KMS-11 (cell line): ENCODE results near the gene PIGV.

ENCODE experiments used
- H2AFZ ChIP-seq: fragments of 200-600 bp; sonication (generic); 2 replicates; pipeline ENCODE4 v1.6.1; 2016; ENCODE audit warnings: antibody characterized with exemption, mixed run types, low read depth
- H3K27ac ChIP-seq: fragments of 200-600 bp; sonication (generic); 2 replicates; pipeline ENCODE4 v1.6.1; 2016; ENCODE audit warnings: mild to moderate bottlenecking, mixed run types
- H3K27me3 ChIP-seq: fragments of 200-600 bp; sonication (generic); 2 replicates; pipeline ENCODE4 v1.6.1; 2017; ENCODE audit warnings: mild to moderate bottlenecking, low read depth, mixed run types, moderate library complexity; ENCODE audit not compliant: insufficient read depth
- H3K36me3 ChIP-seq: fragments of 200-600 bp; sonication (generic); 2 replicates; pipeline ENCODE4 v1.6.1; 2017; ENCODE audit warnings: mild to moderate bottlenecking, mixed run types; ENCODE audit not compliant: insufficient read depth
- H3K4me1 ChIP-seq: fragments of 200-600 bp; sonication (generic); 2 replicates; pipeline ENCODE4 v1.6.1; 2016; ENCODE audit warnings: mild to moderate bottlenecking, low read depth, mixed run types; ENCODE audit not compliant: poor library complexity, severe bottlenecking
- H3K4me2 ChIP-seq: fragments of 200-600 bp; sonication (generic); 2 replicates; pipeline ENCODE4 v1.7.0; 2016; ENCODE audit warnings: mild to moderate bottlenecking, mixed run types
- H3K4me3 ChIP-seq: fragments of 200-600 bp; sonication (generic); IDR thresholded peaks from 2 replicates; pipeline ENCODE4 v1.6.1; 2017; ENCODE audit warnings: low read depth, low read length, mixed read lengths; ENCODE audit not compliant: insufficient read depth
- H3K79me2 ChIP-seq: fragments of 200-600 bp; sonication (generic); 2 replicates; pipeline ENCODE4 v1.6.1; 2016; ENCODE audit warnings: low read depth, mixed run types; ENCODE audit not compliant: insufficient read depth
- H3K9ac ChIP-seq: fragments of 200-600 bp; sonication (generic); 2 replicates; pipeline ENCODE4 v1.6.1; 2016; ENCODE audit warnings: mild to moderate bottlenecking, mixed run types
- H4K20me1 ChIP-seq: fragments of 200-600 bp; sonication (generic); 2 replicates; pipeline ENCODE4 v1.6.1; 2016; ENCODE audit warnings: mild to moderate bottlenecking, mixed run types; ENCODE audit not compliant: insufficient read depth
- TF ChIP-seq, protein P1 (sequence below): fragments of 200-600 bp; sonication (generic); conservative IDR thresholded peaks from 2 replicates; pipeline ENCODE4 v1.6.1; 2017; ENCODE audit warnings: low read depth, mild to moderate bottlenecking, antibody characterized with exemption, low read length, moderate library complexity, mixed read lengths

The PIGV gene

DNA sequence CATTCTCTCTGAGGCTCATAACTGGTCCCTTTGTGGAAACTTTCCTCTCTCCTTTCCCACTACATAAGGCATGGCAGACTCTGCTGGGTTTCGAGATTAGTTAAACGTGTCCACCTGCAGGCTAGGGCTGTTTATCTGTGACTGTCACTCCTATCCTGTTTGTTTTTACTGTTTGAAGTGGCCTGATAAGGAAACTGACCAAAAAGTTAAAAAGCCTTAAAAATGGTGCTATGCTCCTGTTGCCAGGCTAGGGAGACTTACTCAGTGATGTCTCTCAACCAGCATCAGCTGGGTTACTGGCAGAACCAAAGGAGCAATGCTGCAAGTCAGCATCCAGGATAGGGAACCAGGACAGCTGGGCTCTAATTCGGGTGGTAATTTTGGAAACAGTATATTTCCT is 3.9 kb downstream of the PIGV start:
- TF ChIP-seq, protein P1, sequence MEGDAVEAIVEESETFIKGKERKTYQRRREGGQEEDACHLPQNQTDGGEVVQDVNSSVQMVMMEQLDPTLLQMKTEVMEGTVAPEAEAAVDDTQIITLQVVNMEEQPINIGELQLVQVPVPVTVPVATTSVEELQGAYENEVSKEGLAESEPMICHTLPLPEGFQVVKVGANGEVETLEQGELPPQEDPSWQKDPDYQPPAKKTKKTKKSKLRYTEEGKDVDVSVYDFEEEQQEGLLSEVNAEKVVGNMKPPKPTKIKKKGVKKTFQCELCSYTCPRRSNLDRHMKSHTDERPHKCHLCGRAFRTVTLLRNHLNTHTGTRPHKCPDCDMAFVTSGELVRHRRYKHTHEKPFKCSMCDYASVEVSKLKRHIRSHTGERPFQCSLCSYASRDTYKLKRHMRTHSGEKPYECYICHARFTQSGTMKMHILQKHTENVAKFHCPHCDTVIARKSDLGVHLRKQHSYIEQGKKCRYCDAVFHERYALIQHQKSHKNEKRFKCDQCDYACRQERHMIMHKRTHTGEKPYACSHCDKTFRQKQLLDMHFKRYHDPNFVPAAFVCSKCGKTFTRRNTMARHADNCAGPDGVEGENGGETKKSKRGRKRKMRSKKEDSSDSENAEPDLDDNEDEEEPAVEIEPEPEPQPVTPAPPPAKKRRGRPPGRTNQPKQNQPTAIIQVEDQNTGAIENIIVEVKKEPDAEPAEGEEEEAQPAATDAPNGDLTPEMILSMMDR, result no peak
- H2AFZ ChIP-seq, result no peak overlapping the region
- no peak overlapping the region for H3K27ac ChIP-seq
- no peak overlapping the region for H3K9ac ChIP-seq
- peaks cover 4% of the 10 kb centered on the region; the same call in 1 of the 2 replicates for H3K79me2 ChIP-seq
- no peak overlapping the region for H3K4me3 ChIP-seq
- peaks cover 16% of the 10 kb centered on the region for H3K4me1 ChIP-seq
- H3K36me3 ChIP-seq, result no peaks in the 10 kb centered on the region
- H3K4me2 ChIP-seq, result no peak overlapping the region
- no peaks in the 10 kb centered on the region for H3K27me3 ChIP-seq
- H4K20me1 ChIP-seq, result no peaks in the 10 kb centered on the region; the same call in 1 of the 2 replicates

DNA sequence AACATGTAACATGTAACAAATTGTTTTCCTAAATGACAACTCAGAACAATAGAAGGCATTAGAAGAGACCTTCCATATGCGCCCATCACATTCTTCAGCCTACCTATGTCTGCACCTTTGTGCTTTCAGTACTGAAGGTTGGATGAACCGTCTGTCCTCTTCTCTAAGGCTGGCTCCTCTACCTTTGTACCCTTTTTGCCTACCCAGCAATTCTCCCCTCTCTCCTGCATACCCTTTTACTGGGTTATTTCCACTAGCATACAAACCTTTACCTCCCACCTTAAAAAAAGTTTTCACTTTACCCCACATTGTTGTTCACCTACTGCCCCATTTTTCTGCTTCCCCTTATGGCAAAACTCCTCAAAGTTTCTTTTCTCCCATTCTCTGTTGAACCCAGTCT is 5.2 kb downstream of the PIGV start:
- Histone ChIP-seq H4K20me1 (no peaks in the 10 kb centered on the region), H3K4me2 (no peak overlapping the region), H3K27me3 (no peaks in the 10 kb centered on the region), H2AFZ (no peak overlapping the region), H3K4me1 (peaks cover 11% of the 10 kb centered on the region), H3K36me3 (no peaks in the 10 kb centered on the region), H3K9ac (no peak overlapping the region), H3K27ac (no peak overlapping the region), H3K79me2 (peaks cover 4% of the 10 kb centered on the region; the same call in 1 of the 2 replicates), H3K4me3 (no peak overlapping the region)
- TF ChIP-seq, protein P1, result no peak

DNA sequence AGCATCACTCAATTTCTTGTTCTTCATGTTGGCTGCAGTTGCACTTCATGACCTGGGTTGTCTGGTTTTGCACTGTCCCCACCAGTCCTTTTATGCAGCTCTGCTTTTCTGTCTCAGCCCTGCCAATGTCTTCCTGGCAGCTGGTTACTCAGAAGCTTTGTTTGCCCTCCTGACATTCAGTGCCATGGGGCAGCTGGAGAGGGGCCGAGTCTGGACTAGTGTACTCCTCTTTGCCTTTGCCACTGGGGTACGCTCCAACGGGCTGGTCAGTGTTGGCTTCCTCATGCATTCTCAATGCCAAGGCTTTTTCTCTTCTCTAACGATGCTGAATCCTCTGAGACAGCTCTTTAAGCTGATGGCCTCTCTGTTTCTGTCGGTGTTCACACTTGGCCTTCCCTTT is 6.6 kb downstream of the PIGV start:
- no peak overlapping the region for H3K27ac ChIP-seq
- no peak overlapping the region for H3K4me3 ChIP-seq
- no peaks in the 10 kb centered on the region for H3K79me2 ChIP-seq
- H3K4me1 ChIP-seq, result peaks cover 2% of the 10 kb centered on the region
- H2AFZ ChIP-seq, result no peak overlapping the region
- H4K20me1 ChIP-seq, result no peaks in the 10 kb centered on the region
- no peaks in the 10 kb centered on the region for H3K27me3 ChIP-seq
- no peak overlapping the region for H3K9ac ChIP-seq
- H3K4me2 ChIP-seq, result no peak overlapping the region
- TF ChIP-seq, protein P1, result no peak
- no peaks in the 10 kb centered on the region for H3K36me3 ChIP-seq

DNA sequence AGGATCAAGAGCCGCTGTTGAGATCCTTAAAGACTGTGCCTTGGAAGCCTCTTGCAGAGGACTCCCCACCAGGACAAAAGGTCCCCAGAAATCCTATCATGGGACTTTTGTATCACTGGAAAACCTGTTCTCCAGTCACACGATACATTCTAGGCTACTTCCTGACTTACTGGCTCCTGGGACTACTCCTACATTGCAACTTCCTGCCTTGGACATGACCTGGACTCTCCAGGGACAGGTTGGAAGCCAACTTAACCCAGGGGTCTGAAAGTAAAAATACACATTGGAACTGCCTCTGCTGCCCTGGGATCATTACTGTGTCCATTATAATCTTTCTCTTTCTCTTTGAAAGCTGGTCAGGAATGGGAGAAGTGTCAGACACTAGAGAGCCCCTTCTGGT is 9.9 kb downstream of the PIGV start:
- Histone ChIP-seq H3K36me3 (no peaks in the 10 kb centered on the region), H3K4me2 (no peak overlapping the region), H3K79me2 (no peaks in the 10 kb centered on the region), H2AFZ (no peak overlapping the region), H3K27me3 (no peaks in the 10 kb centered on the region), H3K27ac (no peak overlapping the region), H4K20me1 (no peaks in the 10 kb centered on the region), H3K9ac (no peak overlapping the region), H3K4me1 (peaks cover 12% of the 10 kb centered on the region), H3K4me3 (no peak overlapping the region)
- TF ChIP-seq, protein P1, result no peak
